K562 (cell line): Measurements from ENCODE around the gene HMGA1. TPM values are rescaled to one million over a fixed set of nuclear protein-coding genes. Genes with fewer than 3 reads are reported as not detected.

Source experiments
- ATF3 ChIP-seq, 2 experiments: fragments of 450-650 bp in 1 of 2; sonication (generic) in 1 of 2; formaldehyde crosslinking in 1 of 2; IDR thresholded peaks in 1 of 2; conservative IDR thresholded peaks in 1 of 2; 2 replicates each; pipeline versions ENCODE4 v1.6.1 to v1.8.1; 2016 to 2023; ENCODE audit warnings: mild to moderate bottlenecking in 2 of 2, moderate library complexity in 2 of 2, inconsistent platforms in 1 of 2, missing genetic modification reagents in 1 of 2
- USF1 ChIP-seq: sonication (generic); formaldehyde crosslinking; IDR thresholded peaks from 2 replicates; pipeline ENCODE4 v1.9.0; 2022; ENCODE audit warnings: mild to moderate bottlenecking, missing genetic modification reagents
- ZNF134 ChIP-seq: fragments of 250-450 bp; sonication (Bioruptor Pico); conservative IDR thresholded peaks from 2 replicates; pipeline ENCODE4 v1.4.0; 2020
- ZNF165 ChIP-seq: fragments of 250-450 bp; sonication (Bioruptor Pico); IDR thresholded peaks from 2 replicates; pipeline ENCODE4 v1.4.0; 2020; ENCODE audit warnings: borderline replicate concordance
- ZNF318 ChIP-seq, 2 experiments: fragments of 450-650 bp; IDR thresholded peaks; 2 replicates each; pipeline ENCODE4 v1.6.1; 2016; ENCODE audit warnings: mild to moderate bottlenecking in 2 of 2, borderline replicate concordance in 1 of 2, low read depth in 1 of 2, moderate library complexity in 1 of 2
- ZNF518B ChIP-seq: fragments of 250-450 bp; sonication (Bioruptor Pico); IDR thresholded peaks from 2 replicates; pipeline ENCODE4 v1.5.0; 2021; ENCODE audit warnings: mild to moderate bottlenecking, moderate library complexity
- polyA plus RNA-seq, 8 experiments: library from polyadenylated mRNA; depleted of rRNA in 4 of 8; stranded (reverse) in 5 of 8; unstranded in 3 of 8; fragments of >200 nt; fragmentation: Nextera tagmentation in 2 of 8; fragmentation: Illumina TruSeq in 1 of 8; extraction: Ambion mirVana in 2 of 8; extraction: Trizol in 1 of 8; gene quantifications; 2 replicates each; pipeline versions ENCODE4 v1.2.1 to v1.2.3, GENCODE V29; 2011 to 2014; ENCODE audit warnings: inconsistent platforms in 1 of 8, missing spikeins in 1 of 8
- total RNA-seq, 7 experiments: library from RNA; depleted of rRNA in 6 of 7; stranded (reverse); fragments of >200 nt in 6 of 7; fragmentation: Illumina TruSeq in 2 of 7; extraction: Trizol in 2 of 7; gene quantifications; 2 replicates each; pipeline versions ENCODE4 v1.2.1 to v1.2.3, GENCODE V29; 2011 to 2021; ENCODE audit warnings: low replicate concordance in 1 of 7

The HMGA1 gene
- total and polyA plus RNA-seq, 9 of the 15 experiments (the other 6 are each of a cell fraction or from before 2014, with no cell fraction given), result 27.8 to 1,947 (median 594) TPM

DNA sequence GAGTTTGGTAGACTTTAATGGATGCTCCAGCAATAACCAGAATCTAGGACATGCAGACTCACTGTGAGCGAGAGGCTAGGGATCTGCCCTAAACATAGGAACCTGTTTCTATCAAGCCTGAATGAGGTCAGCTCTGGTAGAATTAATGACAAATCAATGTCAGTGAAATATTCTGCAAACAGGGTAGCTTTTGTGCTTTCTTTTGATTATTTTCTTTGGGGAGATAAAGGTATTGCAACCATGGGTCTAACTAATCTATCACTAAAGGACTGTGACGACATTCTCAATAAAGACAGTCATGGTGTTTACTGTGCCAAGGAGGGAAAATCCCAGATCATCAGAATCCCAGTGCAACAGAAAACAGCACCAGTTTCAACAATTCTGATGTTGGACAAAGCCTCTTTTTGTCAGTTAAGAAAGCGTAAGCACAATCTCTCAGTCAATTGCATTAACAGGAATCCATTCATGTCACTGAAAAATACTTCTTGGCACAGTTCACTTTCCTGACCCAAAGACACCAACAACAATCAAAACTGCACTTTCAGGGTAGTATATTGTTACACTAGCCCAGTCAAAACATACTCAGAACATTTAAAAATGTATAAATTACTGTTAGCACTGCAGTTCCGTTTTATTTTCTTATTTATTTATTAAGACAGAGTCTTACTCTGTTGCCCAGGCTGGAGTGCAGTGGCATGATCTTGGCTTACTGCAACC lies 48.9 kb downstream of the HMGA1 start (continued):
- TF ChIP-seq ZNF518B (no peak), ZNF165 (no peak), ZNF318 (IDR thresholded peaks at IDR 0.05; ENCODE audit: borderline replicate concordance in 1 of 2, low read depth in 1 of 2) (no peak), USF1 (no peak), ZNF134 (CRISPR knock-in tag) (no peak), ATF3 (IDR thresholded peaks at IDR 0.05) (no peak), ATF3 (CRISPR knock-in tag; conservative IDR thresholded peaks at IDR 0.05) (no peak)
